Cardiac muscle cell (in vitro differentiated cells and primary cell): ENCODE data around the gene NCF2. TPM values are rescaled to one million over a fixed set of nuclear protein-coding genes. Genes with fewer than 3 reads are reported as not detected.

ENCODE experiments used
- DNase-seq, 2 donors: peaks; one replicate each; pipeline versions ENCODE4 v3.0.0 to v3.0.0-alpha.2; 2010 to 2017; ENCODE audit warnings: low read depth in 1 of 2, low spot score in 1 of 2
- H3K27ac ChIP-seq: fragments of 200-600 bp; sonication (generic); 2 replicates; pipeline ENCODE4 v1.5.1; 2016
- H3K27me3 ChIP-seq: fragments of 200-600 bp; sonication (generic); 2 replicates; pipeline ENCODE4 v1.6.0; 2016; ENCODE audit warnings: control low read depth
- H3K36me3 ChIP-seq: fragments of 200-600 bp; sonication (generic); 2 replicates; pipeline ENCODE4 v1.5.1; 2016; ENCODE audit warnings: control low read depth
- H3K4me1 ChIP-seq: fragments of 200-600 bp; sonication (generic); 2 replicates; pipeline ENCODE4 v1.8.1; 2017; ENCODE audit warnings: low read depth, mild to moderate bottlenecking, mixed run types
- H3K4me3 ChIP-seq: fragments of 200-600 bp; sonication (generic); 2 replicates; pipeline ENCODE4 v1.5.1; 2016; ENCODE audit warnings: mild to moderate bottlenecking
- H3K9me3 ChIP-seq: fragments of 200-600 bp; sonication (generic); 2 replicates; pipeline ENCODE4 v1.5.1; 2017; ENCODE audit warnings: low read depth, mild to moderate bottlenecking, control low read depth
- CTCF ChIP-seq: IDR thresholded peaks from 2 replicates; pipeline ENCODE4 v1.5.1; 2012; ENCODE audit warnings: low read depth, mild to moderate bottlenecking, low read length
- polyA plus RNA-seq: library from polyadenylated mRNA; unstranded; fragments of >200 nt; fragmentation: Nextera tagmentation; extraction: Ambion mirVana; gene quantifications from 2 replicates; pipeline ENCODE4 v1.2.1, GENCODE V29; 2016
- total RNA-seq: library from RNA; depleted of rRNA; stranded (reverse); fragments of >200 nt; gene quantifications from 2 replicates; pipeline ENCODE4 v1.2.3, GENCODE V29; 2016

NCF2 gene
- total and polyA plus RNA-seq, 2 experiments from 2014 or later, result 0.06 to 1.5 TPM

- Histone ChIP-seq H3K9me3 (no peaks in the 10 kb centered on the region), H3K27me3 (no peaks in the 10 kb centered on the region), H3K27ac (no peak overlapping the region), H3K4me3 (no peak overlapping the region), H3K4me1 (no peaks in the 10 kb centered on the region), H3K36me3 (no peaks in the 10 kb centered on the region)
- no peak for DNase-seq
- TF ChIP-seq CTCF, result no peak
Observed at GRCh38 chr1:183569141-183569540, 21.1 kb downstream of the NCF2 start.

GRCh38 chr1:183568176-183569021 is 21.9 kb downstream of the NCF2 start:
- Histone ChIP-seq H3K4me1 (no peaks in the 10 kb centered on the region), H3K4me3 (no peak overlapping the region), H3K9me3 (no peaks in the 10 kb centered on the region), H3K27ac (no peak overlapping the region), H3K36me3 (no peaks in the 10 kb centered on the region), H3K27me3 (no peaks in the 10 kb centered on the region)
- TF ChIP-seq CTCF, result no peak
- DNase-seq, result peak in 1 of 2 donors; percentile 20

GRCh38 chr1:183567584-183567983 is 22.7 kb downstream of the NCF2 start:
- Histone ChIP-seq H3K4me3 (no peak overlapping the region), H3K9me3 (no peaks in the 10 kb centered on the region), H3K36me3 (no peaks in the 10 kb centered on the region), H3K4me1 (no peaks in the 10 kb centered on the region), H3K27ac (no peak overlapping the region), H3K27me3 (no peaks in the 10 kb centered on the region)
- DNase-seq, result peak in 1 of 2 donors; percentile 20
- TF ChIP-seq CTCF, result no peak

GRCh38 chr1:183566026-183566425 is 24.2 kb downstream of the NCF2 start:
- Histone ChIP-seq H3K27me3 (no peaks in the 10 kb centered on the region), H3K4me3 (no peak overlapping the region), H3K4me1 (no peaks in the 10 kb centered on the region), H3K27ac (no peak overlapping the region), H3K36me3 (no peaks in the 10 kb centered on the region), H3K9me3 (no peaks in the 10 kb centered on the region)
- DNase-seq, result no peak
- no peak for TF ChIP-seq CTCF

GRCh38 chr1:183565261-183565660 is 25.0 kb downstream of the NCF2 start:
- Histone ChIP-seq H3K4me3 (no peak overlapping the region), H3K27ac (no peak overlapping the region), H3K4me1 (no peaks in the 10 kb centered on the region), H3K27me3 (no peaks in the 10 kb centered on the region), H3K9me3 (no peaks in the 10 kb centered on the region), H3K36me3 (no peaks in the 10 kb centered on the region)
- DNase-seq, result no peak
- TF ChIP-seq CTCF, result no peak
